Measurements from ENCODE around the gene IP6K1.

DNA sequence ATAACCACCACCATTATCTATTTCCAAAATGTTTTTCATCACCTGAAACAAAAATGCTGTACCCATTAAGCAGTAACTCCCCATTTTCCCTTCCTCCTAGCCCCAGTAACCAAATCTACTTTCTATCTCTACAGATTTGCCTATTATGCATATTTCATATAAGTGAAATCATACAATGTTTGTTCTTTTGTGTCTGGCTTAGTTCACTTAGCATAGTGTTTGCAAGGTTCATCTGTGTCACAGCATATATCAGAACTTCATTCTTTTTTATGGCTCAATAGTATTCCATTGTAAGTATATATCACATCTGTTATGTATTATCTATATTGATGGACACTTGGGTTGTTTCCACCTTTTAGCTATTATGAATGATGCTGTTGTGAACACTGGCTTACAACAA is 45.9 kb downstream of the IP6K1 start:
- TF ChIP-seq JUN (CRISPR knock-in tag; IDR thresholded peaks at IDR 0.05): no peak
- no peak for TF ChIP-seq ZNF232 (CRISPR knock-in tag; IDR thresholded peaks at IDR 0.05)
- TF ChIP-seq, protein P1, sequence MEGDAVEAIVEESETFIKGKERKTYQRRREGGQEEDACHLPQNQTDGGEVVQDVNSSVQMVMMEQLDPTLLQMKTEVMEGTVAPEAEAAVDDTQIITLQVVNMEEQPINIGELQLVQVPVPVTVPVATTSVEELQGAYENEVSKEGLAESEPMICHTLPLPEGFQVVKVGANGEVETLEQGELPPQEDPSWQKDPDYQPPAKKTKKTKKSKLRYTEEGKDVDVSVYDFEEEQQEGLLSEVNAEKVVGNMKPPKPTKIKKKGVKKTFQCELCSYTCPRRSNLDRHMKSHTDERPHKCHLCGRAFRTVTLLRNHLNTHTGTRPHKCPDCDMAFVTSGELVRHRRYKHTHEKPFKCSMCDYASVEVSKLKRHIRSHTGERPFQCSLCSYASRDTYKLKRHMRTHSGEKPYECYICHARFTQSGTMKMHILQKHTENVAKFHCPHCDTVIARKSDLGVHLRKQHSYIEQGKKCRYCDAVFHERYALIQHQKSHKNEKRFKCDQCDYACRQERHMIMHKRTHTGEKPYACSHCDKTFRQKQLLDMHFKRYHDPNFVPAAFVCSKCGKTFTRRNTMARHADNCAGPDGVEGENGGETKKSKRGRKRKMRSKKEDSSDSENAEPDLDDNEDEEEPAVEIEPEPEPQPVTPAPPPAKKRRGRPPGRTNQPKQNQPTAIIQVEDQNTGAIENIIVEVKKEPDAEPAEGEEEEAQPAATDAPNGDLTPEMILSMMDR (IDR thresholded peaks at IDR 0.05): no peak
- TF ChIP-seq, protein P2, sequence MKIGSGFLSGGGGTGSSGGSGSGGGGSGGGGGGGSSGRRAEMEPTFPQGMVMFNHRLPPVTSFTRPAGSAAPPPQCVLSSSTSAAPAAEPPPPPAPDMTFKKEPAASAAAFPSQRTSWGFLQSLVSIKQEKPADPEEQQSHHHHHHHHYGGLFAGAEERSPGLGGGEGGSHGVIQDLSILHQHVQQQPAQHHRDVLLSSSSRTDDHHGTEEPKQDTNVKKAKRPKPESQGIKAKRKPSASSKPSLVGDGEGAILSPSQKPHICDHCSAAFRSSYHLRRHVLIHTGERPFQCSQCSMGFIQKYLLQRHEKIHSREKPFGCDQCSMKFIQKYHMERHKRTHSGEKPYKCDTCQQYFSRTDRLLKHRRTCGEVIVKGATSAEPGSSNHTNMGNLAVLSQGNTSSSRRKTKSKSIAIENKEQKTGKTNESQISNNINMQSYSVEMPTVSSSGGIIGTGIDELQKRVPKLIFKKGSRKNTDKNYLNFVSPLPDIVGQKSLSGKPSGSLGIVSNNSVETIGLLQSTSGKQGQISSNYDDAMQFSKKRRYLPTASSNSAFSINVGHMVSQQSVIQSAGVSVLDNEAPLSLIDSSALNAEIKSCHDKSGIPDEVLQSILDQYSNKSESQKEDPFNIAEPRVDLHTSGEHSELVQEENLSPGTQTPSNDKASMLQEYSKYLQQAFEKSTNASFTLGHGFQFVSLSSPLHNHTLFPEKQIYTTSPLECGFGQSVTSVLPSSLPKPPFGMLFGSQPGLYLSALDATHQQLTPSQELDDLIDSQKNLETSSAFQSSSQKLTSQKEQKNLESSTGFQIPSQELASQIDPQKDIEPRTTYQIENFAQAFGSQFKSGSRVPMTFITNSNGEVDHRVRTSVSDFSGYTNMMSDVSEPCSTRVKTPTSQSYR (CRISPR knock-in tag; IDR thresholded peaks at IDR 0.05): no peak
- TF ChIP-seq, protein P3, sequence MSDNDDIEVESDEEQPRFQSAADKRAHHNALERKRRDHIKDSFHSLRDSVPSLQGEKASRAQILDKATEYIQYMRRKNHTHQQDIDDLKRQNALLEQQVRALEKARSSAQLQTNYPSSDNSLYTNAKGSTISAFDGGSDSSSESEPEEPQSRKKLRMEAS (CRISPR knock-in tag; IDR thresholded peaks at IDR 0.05): no peak
- TF ChIP-seq, protein P4, sequence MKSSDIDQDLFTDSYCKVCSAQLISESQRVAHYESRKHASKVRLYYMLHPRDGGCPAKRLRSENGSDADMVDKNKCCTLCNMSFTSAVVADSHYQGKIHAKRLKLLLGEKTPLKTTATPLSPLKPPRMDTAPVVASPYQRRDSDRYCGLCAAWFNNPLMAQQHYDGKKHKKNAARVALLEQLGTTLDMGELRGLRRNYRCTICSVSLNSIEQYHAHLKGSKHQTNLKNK (CRISPR knock-in tag; IDR thresholded peaks at IDR 0.05): no peak
- TF ChIP-seq, protein P5, sequence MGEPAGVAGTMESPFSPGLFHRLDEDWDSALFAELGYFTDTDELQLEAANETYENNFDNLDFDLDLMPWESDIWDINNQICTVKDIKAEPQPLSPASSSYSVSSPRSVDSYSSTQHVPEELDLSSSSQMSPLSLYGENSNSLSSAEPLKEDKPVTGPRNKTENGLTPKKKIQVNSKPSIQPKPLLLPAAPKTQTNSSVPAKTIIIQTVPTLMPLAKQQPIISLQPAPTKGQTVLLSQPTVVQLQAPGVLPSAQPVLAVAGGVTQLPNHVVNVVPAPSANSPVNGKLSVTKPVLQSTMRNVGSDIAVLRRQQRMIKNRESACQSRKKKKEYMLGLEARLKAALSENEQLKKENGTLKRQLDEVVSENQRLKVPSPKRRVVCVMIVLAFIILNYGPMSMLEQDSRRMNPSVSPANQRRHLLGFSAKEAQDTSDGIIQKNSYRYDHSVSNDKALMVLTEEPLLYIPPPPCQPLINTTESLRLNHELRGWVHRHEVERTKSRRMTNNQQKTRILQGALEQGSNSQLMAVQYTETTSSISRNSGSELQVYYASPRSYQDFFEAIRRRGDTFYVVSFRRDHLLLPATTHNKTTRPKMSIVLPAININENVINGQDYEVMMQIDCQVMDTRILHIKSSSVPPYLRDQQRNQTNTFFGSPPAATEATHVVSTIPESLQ (CRISPR knock-in tag; IDR thresholded peaks at IDR 0.05): no peak
- no peak for TF ChIP-seq KAT7 (CRISPR knock-in tag; IDR thresholded peaks at IDR 0.05; ENCODE audit: borderline replicate concordance)
